OCI-LY1 (cell line): ENCODE data around the gene P3H3.

ENCODE experiments used
- H2AFZ ChIP-seq: fragments of 200-600 bp; sonication (generic), shearing (Covaris generic); 2 replicates; pipeline ENCODE4 v1.6.0; 2014; ENCODE audit warnings: antibody characterized with exemption, mild to moderate bottlenecking, low read length
- H3F3A ChIP-seq: fragments of 200-600 bp; sonication (generic), shearing (Covaris generic); 2 replicates; pipeline ENCODE4 v1.6.0; 2014; ENCODE audit warnings: mild to moderate bottlenecking, antibody characterized with exemption, low read length, moderate library complexity; ENCODE audit not compliant: insufficient read depth
- H3K27ac ChIP-seq: fragments of 200-600 bp; sonication (generic); 2 replicates; pipeline ENCODE4 v1.5.1; 2014; ENCODE audit warnings: low read length, mixed run types, mild to moderate bottlenecking, low read depth; ENCODE audit not compliant: poor library complexity, severe bottlenecking
- H3K27me3 ChIP-seq: fragments of 200-600 bp; sonication (generic); 2 replicates; pipeline ENCODE4 v1.6.0; 2014; ENCODE audit warnings: antibody characterized with exemption, mild to moderate bottlenecking, low read length, moderate library complexity; ENCODE audit not compliant: insufficient read depth
- H3K36me3 ChIP-seq: fragments of 200-600 bp; sonication (generic); 2 replicates; pipeline ENCODE4 v1.6.1; 2014; ENCODE audit warnings: mild to moderate bottlenecking, antibody characterized with exemption, low read length, moderate library complexity, mixed read lengths; ENCODE audit not compliant: insufficient read depth
- H3K4me1 ChIP-seq: fragments of 200-600 bp; sonication (generic); 2 replicates; pipeline ENCODE4 v1.5.1; 2014; ENCODE audit warnings: mild to moderate bottlenecking, low read length, moderate library complexity; ENCODE audit not compliant: insufficient read depth, severe bottlenecking
- H3K4me2 ChIP-seq: fragments of 200-600 bp; sonication (generic), shearing (Covaris generic); 2 replicates; pipeline ENCODE4 v1.6.1; 2014; ENCODE audit warnings: low read length
- H3K4me3 ChIP-seq: fragments of 200-600 bp; sonication (generic); 2 replicates; pipeline ENCODE4 v1.5.1; 2014; ENCODE audit warnings: low read length, low read depth, mild to moderate bottlenecking, mixed read lengths; ENCODE audit not compliant: poor library complexity, severe bottlenecking
- H3K79me2 ChIP-seq: fragments of 200-600 bp; shearing (Covaris generic); 2 replicates; pipeline ENCODE4 v1.6.1; 2016; ENCODE audit warnings: mixed run types, low read length, mixed read lengths; ENCODE audit not compliant: insufficient read depth
- H3K9ac ChIP-seq: fragments of 200-600 bp; sonication (generic), shearing (Covaris generic); 2 replicates; pipeline ENCODE4 v1.6.1; 2014; ENCODE audit warnings: mild to moderate bottlenecking, low read length, mixed read lengths
- H3K9me2 ChIP-seq: fragments of 200-600 bp; sonication (generic), shearing (Covaris generic); 2 replicates; pipeline ENCODE4 v1.6.1; 2014; ENCODE audit warnings: low read depth, mild to moderate bottlenecking, low read length, mixed read lengths
- H3K9me3 ChIP-seq: fragments of 200-600 bp; shearing (Covaris generic); 2 replicates; pipeline ENCODE4 v1.6.1; 2014; ENCODE audit warnings: low read length, mixed read lengths
- H4K20me1 ChIP-seq: fragments of 200-600 bp; sonication (generic), shearing (Covaris generic); 2 replicates; pipeline ENCODE4 v1.6.0; 2016; ENCODE audit warnings: mild to moderate bottlenecking, low read length; ENCODE audit not compliant: insufficient read depth
- EZH2 ChIP-seq: fragments of 200-600 bp; sonication (generic), shearing (Covaris generic); IDR thresholded peaks from 2 replicates; pipeline ENCODE4 v1.8.0; 2017; ENCODE audit warnings: borderline replicate concordance, mixed run types, mild to moderate bottlenecking, antibody characterized with exemption, low read length, moderate library complexity, mixed read lengths
- TF ChIP-seq, protein P1 (sequence below): fragments of 200-600 bp; sonication (generic), shearing (Covaris generic); IDR thresholded peaks from 2 replicates; pipeline ENCODE4 v1.5.1; 2017; ENCODE audit warnings: mild to moderate bottlenecking, antibody characterized with exemption, low read length, moderate library complexity, mixed read lengths

Gene P3H3

DNA sequence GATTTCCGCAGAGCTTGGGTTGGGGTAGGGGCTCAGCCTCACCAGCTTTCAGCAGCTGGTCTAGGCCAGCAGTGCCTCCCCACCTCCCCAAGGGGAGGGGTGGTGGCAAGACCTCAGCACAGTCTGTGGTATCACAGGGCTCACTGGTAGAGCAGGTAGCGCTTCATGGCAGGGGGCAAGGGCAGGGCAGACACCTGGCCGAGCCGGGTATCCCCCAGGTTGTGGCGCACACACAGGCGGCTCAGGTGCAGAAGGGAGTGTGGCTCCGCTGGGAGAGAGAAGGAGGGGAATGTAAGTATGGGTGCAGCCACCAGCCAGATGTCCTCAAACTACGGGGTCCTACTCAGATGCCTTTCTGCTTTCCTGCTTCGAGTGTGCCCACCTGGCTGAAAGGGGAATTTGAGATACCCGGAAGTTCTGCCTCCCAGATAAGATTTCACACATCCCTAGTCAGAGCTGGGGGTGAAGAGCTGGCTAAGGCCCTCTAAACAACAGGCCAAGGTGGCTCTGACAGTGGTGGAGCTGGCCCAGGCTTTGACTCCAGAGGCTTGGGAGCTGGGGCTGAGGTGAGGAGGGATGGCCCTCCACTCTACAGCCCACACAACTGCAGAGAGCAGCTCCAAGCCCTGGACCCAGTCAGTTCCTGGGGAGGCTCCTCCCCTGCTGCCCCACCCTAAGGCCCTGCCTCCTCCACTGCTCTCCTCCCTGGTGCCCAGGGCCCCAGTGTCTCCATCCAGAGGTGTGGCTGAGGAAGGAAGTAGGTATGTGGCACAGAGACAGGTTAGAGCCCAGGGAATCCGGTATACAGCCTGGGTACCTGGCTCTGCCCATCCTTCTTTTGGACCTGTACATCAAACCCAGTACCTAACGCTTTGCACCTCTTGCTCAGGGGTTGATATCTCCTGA is 43.1 kb downstream of the P3H3 start:
- peaks cover 13% of the 10 kb centered on the region for H3F3A ChIP-seq
- peaks cover 63% of the 10 kb centered on the region for H3K36me3 ChIP-seq
- peaks cover 60% of the 10 kb centered on the region for H3K4me1 ChIP-seq
- peak overlapping the region; percentile 78 for H3K27ac ChIP-seq
- H3K79me2 ChIP-seq = peaks cover 8% of the 10 kb centered on the region
- peaks cover 3% of the 10 kb centered on the region; the same call in 1 of the 2 replicates for H4K20me1 ChIP-seq
- H3K27me3 ChIP-seq = no peaks in the 10 kb centered on the region
- H3K9me2 ChIP-seq = no peaks in the 10 kb centered on the region
- peak overlapping the region; percentile 93 for H3K4me2 ChIP-seq
- TF ChIP-seq EZH2 = no peak
- TF ChIP-seq, protein P1, sequence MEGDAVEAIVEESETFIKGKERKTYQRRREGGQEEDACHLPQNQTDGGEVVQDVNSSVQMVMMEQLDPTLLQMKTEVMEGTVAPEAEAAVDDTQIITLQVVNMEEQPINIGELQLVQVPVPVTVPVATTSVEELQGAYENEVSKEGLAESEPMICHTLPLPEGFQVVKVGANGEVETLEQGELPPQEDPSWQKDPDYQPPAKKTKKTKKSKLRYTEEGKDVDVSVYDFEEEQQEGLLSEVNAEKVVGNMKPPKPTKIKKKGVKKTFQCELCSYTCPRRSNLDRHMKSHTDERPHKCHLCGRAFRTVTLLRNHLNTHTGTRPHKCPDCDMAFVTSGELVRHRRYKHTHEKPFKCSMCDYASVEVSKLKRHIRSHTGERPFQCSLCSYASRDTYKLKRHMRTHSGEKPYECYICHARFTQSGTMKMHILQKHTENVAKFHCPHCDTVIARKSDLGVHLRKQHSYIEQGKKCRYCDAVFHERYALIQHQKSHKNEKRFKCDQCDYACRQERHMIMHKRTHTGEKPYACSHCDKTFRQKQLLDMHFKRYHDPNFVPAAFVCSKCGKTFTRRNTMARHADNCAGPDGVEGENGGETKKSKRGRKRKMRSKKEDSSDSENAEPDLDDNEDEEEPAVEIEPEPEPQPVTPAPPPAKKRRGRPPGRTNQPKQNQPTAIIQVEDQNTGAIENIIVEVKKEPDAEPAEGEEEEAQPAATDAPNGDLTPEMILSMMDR = no peak
- H2AFZ ChIP-seq = no peak overlapping the region
- H3K9me3 ChIP-seq = no peaks in the 10 kb centered on the region
- peak overlapping the region; percentile 49; the same call in 1 of the 2 replicates for H3K9ac ChIP-seq
- H3K4me3 ChIP-seq = peak overlapping the region; percentile 83

DNA sequence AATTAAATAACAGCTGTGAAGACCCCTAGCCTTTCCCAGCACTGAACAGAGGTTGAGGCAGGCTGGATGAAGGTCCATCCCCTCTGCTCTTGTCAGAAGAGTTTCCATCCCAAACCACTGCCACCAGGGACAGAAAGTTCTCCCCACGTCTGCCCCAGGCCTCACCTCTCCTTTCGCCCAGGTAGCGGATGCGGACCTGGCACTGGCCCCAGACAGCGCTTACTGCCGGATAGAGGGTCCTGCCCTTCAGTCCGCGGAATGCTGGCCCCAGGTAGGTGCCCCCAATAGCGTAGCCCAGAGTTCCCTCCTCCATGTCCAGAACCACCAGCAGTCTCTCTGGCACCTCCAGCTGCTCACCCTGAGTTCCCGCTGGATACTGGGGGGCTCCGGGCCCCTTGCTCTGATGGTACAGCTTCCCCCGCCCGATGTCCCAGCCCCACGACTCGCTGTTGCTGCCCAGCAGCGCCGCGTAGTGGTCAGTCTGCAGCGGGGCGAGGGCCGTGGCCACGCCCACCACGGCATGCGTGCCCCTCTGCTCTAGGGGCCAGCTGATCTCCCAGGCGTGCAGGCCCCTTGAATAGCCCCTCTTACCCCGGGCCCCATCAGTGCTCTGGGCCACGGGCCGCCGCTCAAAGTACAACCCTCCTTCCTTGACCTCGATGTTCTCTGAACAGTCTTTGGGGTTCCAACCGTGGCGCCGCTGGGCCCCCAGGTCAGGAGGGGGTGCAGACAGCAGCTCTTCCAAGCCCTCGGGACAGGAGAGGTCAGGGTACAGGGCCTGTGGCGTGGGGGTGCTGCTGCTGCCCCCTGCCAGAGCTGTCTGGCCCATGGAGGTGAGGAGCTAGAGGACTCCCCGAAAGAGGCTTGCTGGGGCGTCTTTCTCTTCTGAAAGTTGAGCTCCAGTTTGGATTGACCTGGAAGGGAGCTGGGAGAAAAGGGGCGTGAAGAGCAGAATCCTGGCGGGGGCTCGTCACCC is 44.2 kb downstream of the P3H3 start:
- H3K4me3 ChIP-seq = peak overlapping the region; percentile 83
- H3K9me3 ChIP-seq = no peaks in the 10 kb centered on the region
- TF ChIP-seq, protein P1 = peak; percentile 86
- TF ChIP-seq EZH2 = no peak
- H3K4me1 ChIP-seq = peaks cover 52% of the 10 kb centered on the region
- peak overlapping the region; percentile 93 for H3K4me2 ChIP-seq
- H3K79me2 ChIP-seq = peaks cover 8% of the 10 kb centered on the region
- peaks cover 73% of the 10 kb centered on the region for H3K36me3 ChIP-seq
- H3K27me3 ChIP-seq = no peaks in the 10 kb centered on the region
- H3F3A ChIP-seq = peaks cover 10% of the 10 kb centered on the region; the same call in 1 of the 2 replicates
- peaks cover 3% of the 10 kb centered on the region; the same call in 1 of the 2 replicates for H4K20me1 ChIP-seq
- H3K9me2 ChIP-seq = no peaks in the 10 kb centered on the region
- H2AFZ ChIP-seq = no peak overlapping the region
- H3K27ac ChIP-seq = peak overlapping the region; percentile 78
- peak overlapping the region; percentile 88 for H3K9ac ChIP-seq
